Measurements from ENCODE around the gene MOV10L1.

- no peak for TF ChIP-seq CTCF (IDR thresholded peaks at IDR 0.05)
- no peak for TF ChIP-seq POLR2A (IDR thresholded peaks at IDR 0.05)
Measured at GRCh38 chr22:50117168-50117762, 27.5 kb downstream of the MOV10L1 start.

Measured in lower leg skin (tissue), 3 donors.